Left ventricle myocardium inferior (tissue), 1 donor: ENCODE results near the gene CDC42SE1. TPM values are rescaled to one million over a fixed set of nuclear protein-coding genes. Genes with fewer than 3 reads are reported as not detected.
A peak's percentile ranks its signal among the peaks of the same experiment; 100 is the strongest.

Experiments
- DNase-seq: peaks from one replicate; pipeline ENCODE4 v3.0.0-alpha.2; 2020
- H3K27ac ChIP-seq: fragments of 200-600 bp; replicated peaks from 2 replicates; pipeline ENCODE4 v1.8.0; 2021
- H3K27me3 ChIP-seq: fragments of 200-600 bp; 2 replicates; pipeline ENCODE4 v1.8.0; 2021; ENCODE audit warnings: low read depth
- H3K36me3 ChIP-seq: fragments of 200-600 bp; 2 replicates; pipeline ENCODE4 v1.8.0; 2021
- H3K4me1 ChIP-seq: fragments of 200-600 bp; 2 replicates; pipeline ENCODE4 v1.8.0; 2021
- H3K4me3 ChIP-seq: fragments of 200-600 bp; 2 replicates; pipeline ENCODE4 v1.8.0; 2021; ENCODE audit warnings: mild to moderate bottlenecking, moderate library complexity
- H3K9me3 ChIP-seq: fragments of 200-600 bp; replicated peaks from 2 replicates; pipeline ENCODE4 v1.8.0; 2021
- intact Hi-C: fragments of 100-400 bp; cut with micrococcal nuclease; formaldehyde crosslinking; loops from one replicate; pipeline ENCODE4 v1.11.0; 2022
- total RNA-seq: library from RNA; stranded (reverse); fragmentation: NEBNext Ultra II Directional; extraction: Animal tissue kit (Norgen Biotek cat#: 25700); gene quantifications from one replicate; pipeline ENCODE4 v1.2.1, GENCODE V29; 2021
- TF ChIP-seq, protein P1 (sequence below): fragments of 200-600 bp; IDR thresholded peaks from 2 replicates; pipeline ENCODE4 v1.8.0; 2021; ENCODE audit warnings: antibody characterized with exemption, mild to moderate bottlenecking, borderline replicate concordance
- donor health status: DM: no; HTN: yes; CAD: no; lungs with severe emphysema.

CDC42SE1 gene
- total RNA-seq, 1 donor from 2014 or later: 24.8 TPM

DNA sequence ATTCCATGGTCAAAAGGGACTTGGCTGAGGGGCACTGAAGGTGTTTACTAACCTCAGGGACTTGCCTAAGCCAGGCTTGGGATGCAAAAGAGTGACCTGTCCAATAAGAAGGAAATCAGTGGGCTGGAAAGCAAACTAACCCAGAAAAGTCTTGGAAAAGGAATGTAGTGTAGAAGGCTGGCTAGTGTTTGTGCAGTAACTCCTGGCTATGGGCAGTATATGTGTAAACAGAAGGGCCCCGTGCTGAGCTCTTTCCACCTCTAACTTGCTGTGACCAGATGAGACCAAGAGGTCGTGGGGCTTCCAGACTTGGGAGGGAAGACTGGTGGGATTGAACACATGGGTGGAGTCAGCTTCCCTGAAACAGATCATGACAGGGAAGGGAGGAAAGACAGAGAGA lies 56.8 kb downstream of the CDC42SE1 start:
- intact Hi-C loops: loop anchor here (10.0 kb wide), 1 partner anchor 62 kb away; the partner anchor contains the start of gene MLLT11
- Histone ChIP-seq H3K9me3 (no peaks in the 10 kb centered on the region), H3K27ac (peak overlapping the region; percentile 68), H3K4me3 (peak overlapping the region; percentile 79), H3K4me1 (peaks cover 63% of the 10 kb centered on the region), H3K27me3 (no peaks in the 10 kb centered on the region), H3K36me3 (peaks cover 51% of the 10 kb centered on the region)
- no peak for DNase-seq
- TF ChIP-seq, protein P1, sequence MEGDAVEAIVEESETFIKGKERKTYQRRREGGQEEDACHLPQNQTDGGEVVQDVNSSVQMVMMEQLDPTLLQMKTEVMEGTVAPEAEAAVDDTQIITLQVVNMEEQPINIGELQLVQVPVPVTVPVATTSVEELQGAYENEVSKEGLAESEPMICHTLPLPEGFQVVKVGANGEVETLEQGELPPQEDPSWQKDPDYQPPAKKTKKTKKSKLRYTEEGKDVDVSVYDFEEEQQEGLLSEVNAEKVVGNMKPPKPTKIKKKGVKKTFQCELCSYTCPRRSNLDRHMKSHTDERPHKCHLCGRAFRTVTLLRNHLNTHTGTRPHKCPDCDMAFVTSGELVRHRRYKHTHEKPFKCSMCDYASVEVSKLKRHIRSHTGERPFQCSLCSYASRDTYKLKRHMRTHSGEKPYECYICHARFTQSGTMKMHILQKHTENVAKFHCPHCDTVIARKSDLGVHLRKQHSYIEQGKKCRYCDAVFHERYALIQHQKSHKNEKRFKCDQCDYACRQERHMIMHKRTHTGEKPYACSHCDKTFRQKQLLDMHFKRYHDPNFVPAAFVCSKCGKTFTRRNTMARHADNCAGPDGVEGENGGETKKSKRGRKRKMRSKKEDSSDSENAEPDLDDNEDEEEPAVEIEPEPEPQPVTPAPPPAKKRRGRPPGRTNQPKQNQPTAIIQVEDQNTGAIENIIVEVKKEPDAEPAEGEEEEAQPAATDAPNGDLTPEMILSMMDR: no peak

DNA sequence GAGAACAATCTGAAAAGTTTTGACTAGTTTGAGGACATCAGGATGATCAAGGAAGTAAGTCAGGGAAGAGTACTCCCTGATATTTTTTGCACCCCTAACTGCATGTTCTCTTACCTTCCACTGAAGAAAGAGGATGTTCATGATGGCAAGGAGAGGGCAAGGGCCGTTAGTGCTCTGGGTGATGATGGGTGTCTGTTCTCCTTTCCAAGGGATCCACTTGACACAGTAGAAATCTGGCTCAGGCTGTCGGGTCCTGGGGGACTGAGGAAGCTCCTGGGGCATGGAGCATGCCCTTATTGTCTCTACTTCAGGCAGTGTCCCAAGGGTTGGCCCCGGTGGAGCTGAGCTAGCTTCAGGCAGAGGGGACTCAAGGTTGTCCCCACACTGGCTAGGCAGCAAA lies 57.4 kb downstream of the CDC42SE1 start:
- Histone ChIP-seq H3K9me3 (no peaks in the 10 kb centered on the region), H3K36me3 (peaks cover 57% of the 10 kb centered on the region), H3K27me3 (no peaks in the 10 kb centered on the region), H3K4me1 (peaks cover 58% of the 10 kb centered on the region), H3K27ac (peak overlapping the region; percentile 68), H3K4me3 (no peak overlapping the region)
- TF ChIP-seq, protein P1: no peak
- intact Hi-C loops: loop anchor here (10.0 kb wide), 1 partner anchor 63 kb away; the partner anchor contains the start of gene MLLT11
- DNase-seq: no peak

DNA sequence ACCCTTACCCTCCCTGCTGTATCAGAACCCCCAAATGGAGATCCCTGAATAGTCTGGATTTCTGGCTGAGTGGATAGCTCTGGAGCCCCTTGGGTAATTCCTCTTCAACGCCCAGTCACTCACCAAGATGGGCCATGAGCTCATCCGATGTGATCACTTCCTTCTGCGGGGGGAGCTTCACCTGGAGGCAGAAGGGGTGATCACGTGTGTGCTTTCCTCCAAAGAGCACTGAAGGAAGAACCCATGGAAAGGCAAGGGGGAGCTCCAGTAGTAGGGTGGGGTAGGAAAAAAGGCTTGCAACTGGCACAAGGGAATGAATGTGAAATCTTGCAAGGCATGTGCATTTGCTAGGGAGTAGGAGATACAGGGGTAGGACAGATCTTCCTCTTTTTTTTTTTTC lies 57.8 kb downstream of the CDC42SE1 start:
- Histone ChIP-seq H3K4me1 (peaks cover 54% of the 10 kb centered on the region), H3K27ac (peak overlapping the region; percentile 68), H3K4me3 (no peak overlapping the region), H3K36me3 (peaks cover 60% of the 10 kb centered on the region), H3K27me3 (no peaks in the 10 kb centered on the region), H3K9me3 (no peaks in the 10 kb centered on the region)
- DNase-seq: no peak
- TF ChIP-seq, protein P1: no peak
- intact Hi-C loops: loop anchor here (10.0 kb wide), 1 partner anchor 63 kb away; the partner anchor contains the start of gene MLLT11

Other genes starting within 250 kb of the CDC42SE1 start
- 26.5 TPM for gene ARNT, start 183.0 kb downstream of the CDC42SE1 start, total RNA-seq
- not detected for gene CTXND2, start 172.5 kb downstream of the CDC42SE1 start, total RNA-seq
- gene SETDB1, start 133.3 kb downstream of the CDC42SE1 start, total RNA-seq: 17.2 TPM
- gene CERS2, start 84.8 kb downstream of the CDC42SE1 start, total RNA-seq: 78.9 TPM
- 0.14 TPM for gene ANXA9, start 77.3 kb downstream of the CDC42SE1 start, total RNA-seq
- gene MINDY1, start 52.7 kb downstream of the CDC42SE1 start, total RNA-seq: 44.3 TPM
- 42.8 TPM for gene PRUNE1, start 51.2 kb downstream of the CDC42SE1 start, total RNA-seq
- 0.47 TPM for gene BNIPL, start 23.0 kb downstream of the CDC42SE1 start, total RNA-seq
- gene C1orf56, start 11.9 kb downstream of the CDC42SE1 start, total RNA-seq: 7.1 TPM
- 34.1 TPM for gene MLLT11, start 775 bp upstream of the CDC42SE1 start, total RNA-seq
- gene GABPB2, start 11.1 kb upstream of the CDC42SE1 start, total RNA-seq: 12.2 TPM
- gene SEMA6C, start 87.0 kb upstream of the CDC42SE1 start, total RNA-seq: 77.7 TPM
- 0.88 TPM for gene TNFAIP8L2, start 97.0 kb upstream of the CDC42SE1 start, total RNA-seq
- 12.0 TPM for gene LYSMD1, start 106.3 kb upstream of the CDC42SE1 start, total RNA-seq
- gene SCNM1, start 106.5 kb upstream of the CDC42SE1 start, total RNA-seq: 19.4 TPM
- gene TMOD4, start 116.4 kb upstream of the CDC42SE1 start, total RNA-seq: not detected
- gene VPS72, start 130.6 kb upstream of the CDC42SE1 start, total RNA-seq: 40.5 TPM
- gene PIP5K1A, start 138.9 kb upstream of the CDC42SE1 start, total RNA-seq: 28.5 TPM
- gene PSMD4, start 195.1 kb upstream of the CDC42SE1 start, total RNA-seq: 142 TPM
- 11.2 TPM for gene ZNF687, start 222.7 kb upstream of the CDC42SE1 start, total RNA-seq